Measurements from ENCODE around the gene PPP4R2. TPM values are rescaled to one million over a fixed set of nuclear protein-coding genes. Genes with fewer than 3 reads are reported as not detected.

Gene PPP4R2
- total RNA-seq, 4 donors from 2014 or later: 32.2 to 57.6 (median 40.2) TPM

DNA sequence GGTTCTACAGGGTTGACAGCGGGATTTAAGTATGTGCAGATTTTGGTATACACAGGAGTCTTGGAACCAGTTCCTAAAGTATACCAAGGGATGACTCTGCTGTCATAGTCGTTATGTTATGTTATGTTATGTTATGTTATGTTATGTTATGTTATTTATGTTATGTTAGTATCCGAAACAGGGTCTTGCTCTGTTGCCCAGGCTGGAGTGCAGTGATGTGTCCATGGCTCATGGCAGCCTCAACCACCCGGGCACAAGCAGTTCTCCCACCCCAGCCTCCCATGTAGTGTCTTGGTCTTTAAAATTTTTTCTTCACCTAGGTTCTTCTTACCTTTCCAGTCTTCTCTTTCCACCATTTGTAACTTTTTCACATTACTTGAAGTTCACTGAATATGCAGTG lies 21.7 kb downstream of the PPP4R2 start:
- TF ChIP-seq POLR2A (IDR thresholded peaks at IDR 0.05) (no peak), POLR2AphosphoS5 (IDR thresholded peaks at IDR 0.05) (no peak), EP300 (IDR thresholded peaks at IDR 0.05) (no peak)
- TF ChIP-seq, protein P1, sequence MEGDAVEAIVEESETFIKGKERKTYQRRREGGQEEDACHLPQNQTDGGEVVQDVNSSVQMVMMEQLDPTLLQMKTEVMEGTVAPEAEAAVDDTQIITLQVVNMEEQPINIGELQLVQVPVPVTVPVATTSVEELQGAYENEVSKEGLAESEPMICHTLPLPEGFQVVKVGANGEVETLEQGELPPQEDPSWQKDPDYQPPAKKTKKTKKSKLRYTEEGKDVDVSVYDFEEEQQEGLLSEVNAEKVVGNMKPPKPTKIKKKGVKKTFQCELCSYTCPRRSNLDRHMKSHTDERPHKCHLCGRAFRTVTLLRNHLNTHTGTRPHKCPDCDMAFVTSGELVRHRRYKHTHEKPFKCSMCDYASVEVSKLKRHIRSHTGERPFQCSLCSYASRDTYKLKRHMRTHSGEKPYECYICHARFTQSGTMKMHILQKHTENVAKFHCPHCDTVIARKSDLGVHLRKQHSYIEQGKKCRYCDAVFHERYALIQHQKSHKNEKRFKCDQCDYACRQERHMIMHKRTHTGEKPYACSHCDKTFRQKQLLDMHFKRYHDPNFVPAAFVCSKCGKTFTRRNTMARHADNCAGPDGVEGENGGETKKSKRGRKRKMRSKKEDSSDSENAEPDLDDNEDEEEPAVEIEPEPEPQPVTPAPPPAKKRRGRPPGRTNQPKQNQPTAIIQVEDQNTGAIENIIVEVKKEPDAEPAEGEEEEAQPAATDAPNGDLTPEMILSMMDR (IDR thresholded peaks at IDR 0.05): no peak
- H3K9me3 ChIP-seq: no peaks in the 10 kb centered on the region
- H3K4me3 ChIP-seq: no peak overlapping the region
- no peak for ATAC-seq
- no peak overlapping the region for H3K27ac ChIP-seq
- H3K4me1 ChIP-seq: peaks cover 0 to 76% (median 0%) of the 10 kb centered on the region in 3 donors
- H3K27me3 ChIP-seq: no peaks in the 10 kb centered on the region
- peaks cover 0 to 9% of the 10 kb centered on the region in 2 donors for H3K36me3 ChIP-seq
- 88 to 97% methylated on average over 4 of the region's 4 CpGs for WGBS, 2 donors (ENCODE audit: low coverage in 1 of 2)

DNA sequence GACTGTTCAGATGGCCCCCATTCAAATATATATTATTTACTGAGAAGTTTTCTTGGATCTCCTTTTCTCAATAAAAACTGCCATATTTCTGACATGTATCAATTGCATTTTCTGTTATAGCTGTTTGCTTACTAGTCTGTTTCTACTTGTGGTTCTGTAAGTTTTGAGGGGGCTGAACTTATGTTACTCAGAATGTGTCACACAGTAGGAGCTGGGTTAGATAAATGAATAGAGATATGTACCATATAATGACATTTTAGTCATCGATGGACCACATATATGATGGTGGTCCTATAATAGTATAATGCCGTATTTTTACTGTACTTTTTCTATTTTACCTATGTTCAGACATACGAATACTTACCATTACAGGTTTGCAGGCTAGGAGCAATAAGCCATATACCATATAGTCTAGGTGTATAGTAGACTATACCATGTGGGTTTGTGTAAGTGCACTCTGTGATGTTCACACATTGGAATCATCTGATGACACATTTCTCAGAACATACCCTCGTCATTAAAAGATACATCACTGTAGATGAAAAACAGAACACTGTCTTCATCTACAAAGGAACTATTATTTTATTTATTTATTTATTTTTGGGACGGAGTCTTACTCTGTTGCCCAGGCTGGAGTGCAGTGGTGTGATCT lies 22.3 kb downstream of the PPP4R2 start:
- no peak overlapping the region for H3K27ac ChIP-seq
- H3K4me1 ChIP-seq: peaks cover 0 to 70% (median 0%) of the 10 kb centered on the region in 3 donors
- 68 to 83% methylated on average over 5 of the region's 5 CpGs for WGBS, 2 donors (ENCODE audit: low coverage in 1 of 2)
- H3K9me3 ChIP-seq: no peaks in the 10 kb centered on the region
- no peaks in the 10 kb centered on the region for H3K27me3 ChIP-seq
- TF ChIP-seq, protein P1 (IDR thresholded peaks at IDR 0.05): no peak
- TF ChIP-seq POLR2A (IDR thresholded peaks at IDR 0.05) (no peak), POLR2AphosphoS5 (IDR thresholded peaks at IDR 0.05) (no peak), EP300 (IDR thresholded peaks at IDR 0.05) (no peak)
- ATAC-seq: no peak
- no peak overlapping the region for H3K4me3 ChIP-seq
- H3K36me3 ChIP-seq: peaks cover 0 to 9% of the 10 kb centered on the region in 2 donors

DNA sequence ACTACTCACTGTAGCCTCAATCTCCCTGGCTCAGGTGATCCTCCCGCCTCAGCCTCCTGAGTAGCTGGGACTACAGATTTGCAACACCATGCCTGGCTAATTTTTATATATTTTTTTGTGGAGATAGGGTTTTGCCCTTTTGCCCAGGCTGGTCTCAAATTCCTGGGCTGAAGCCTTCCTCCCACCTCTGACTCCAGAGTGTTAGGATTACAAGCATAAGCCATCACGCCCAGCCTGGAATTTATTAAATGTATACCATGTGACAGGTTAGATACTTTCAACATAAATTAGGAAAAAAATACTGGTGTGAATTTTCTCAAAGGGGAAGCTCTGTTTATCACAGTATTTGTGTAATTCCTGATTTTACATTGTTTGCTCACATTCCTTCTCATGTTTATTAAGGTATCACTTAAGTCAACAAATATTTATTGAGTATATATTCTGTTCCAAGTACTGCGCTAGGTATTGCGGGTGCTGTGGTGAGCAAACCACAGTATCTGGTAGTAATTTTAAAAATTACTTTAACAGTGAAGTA lies 24.8 kb downstream of the PPP4R2 start:
- Histone ChIP-seq H3K27me3 (no peaks in the 10 kb centered on the region), H3K36me3 (no peaks in the 10 kb centered on the region), H3K9me3 (no peaks in the 10 kb centered on the region), H3K4me3 (no peak overlapping the region), H3K4me1 (peaks cover 10 to 81% (median 20%) of the 10 kb centered on the region in 3 donors), H3K27ac (no peak overlapping the region)
- 57 to 72% methylated on average over 4 of the region's 4 CpGs for whole genome bisulfite sequencing, 2 donors (ENCODE audit: low coverage in 1 of 2)
- ATAC-seq: no peak
- TF ChIP-seq POLR2AphosphoS5 (IDR thresholded peaks at IDR 0.05) (no peak), EP300 (IDR thresholded peaks at IDR 0.05) (no peak), POLR2A (IDR thresholded peaks at IDR 0.05) (no peak)
- TF ChIP-seq, protein P1 (IDR thresholded peaks at IDR 0.05): no peak

DNA sequence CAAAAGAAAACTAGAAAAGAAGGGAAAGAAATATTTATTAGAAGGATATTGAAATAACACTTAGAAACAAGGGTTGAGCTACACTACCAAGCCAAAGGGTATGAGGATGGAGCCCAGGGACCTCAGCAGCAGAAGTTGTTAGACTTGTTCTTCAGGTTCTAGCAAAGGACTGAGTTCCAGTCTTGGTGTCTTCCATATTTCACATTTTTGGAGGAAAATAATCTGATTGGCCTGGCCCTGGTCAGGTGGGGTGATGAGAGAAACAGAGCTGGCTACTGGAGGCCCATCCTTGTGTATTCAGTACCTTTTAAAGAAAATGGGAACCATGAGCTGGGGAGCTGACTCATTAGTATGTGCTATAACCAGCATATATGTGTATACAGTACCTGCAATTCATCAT lies 28.2 kb downstream of the PPP4R2 start:
- no peak overlapping the region for H3K27ac ChIP-seq
- H3K4me3 ChIP-seq: no peak overlapping the region
- H3K4me1 ChIP-seq: peaks cover 15 to 78% (median 23%) of the 10 kb centered on the region in 3 donors
- TF ChIP-seq POLR2A (IDR thresholded peaks at IDR 0.05): no peak
- TF ChIP-seq POLR2AphosphoS5 (IDR thresholded peaks at IDR 0.05): no peak
- TF ChIP-seq, protein P1 (IDR thresholded peaks at IDR 0.05): no peak
- TF ChIP-seq EP300 (IDR thresholded peaks at IDR 0.05): no peak
- no peaks in the 10 kb centered on the region for H3K27me3 ChIP-seq
- no peak for ATAC-seq
- H3K36me3 ChIP-seq: no peaks in the 10 kb centered on the region
- H3K9me3 ChIP-seq: no peaks in the 10 kb centered on the region

All from gastroesophageal sphincter (tissue), 4 donors.